SK-N-SH treated with all-trans-retinoic acid at 6 μM for 48 hours (cell line): ENCODE measurements around the gene NAIF1.

Experiments used
- ARNTL ChIP-seq: fragments of 450-650 bp; formaldehyde crosslinking; IDR thresholded peaks from 2 replicates; pipeline ENCODE4 v1.5.0; 2020; ENCODE audit warnings: low read depth, mild to moderate bottlenecking, moderate library complexity, borderline replicate concordance
- BACH2 ChIP-seq: fragments of 250-450 bp; sonication (Bioruptor Pico); IDR thresholded peaks from 2 replicates; pipeline ENCODE4 v1.9.0; 2021; ENCODE audit warnings: mild to moderate bottlenecking, borderline replicate concordance
- SNAI2 ChIP-seq: fragments of 250-450 bp; sonication (Bioruptor Pico); IDR thresholded peaks from 2 replicates; pipeline ENCODE4 v1.5.0; 2020; ENCODE audit warnings: mild to moderate bottlenecking, moderate library complexity
- TCF4 ChIP-seq: fragments of 250-450 bp; sonication (Bioruptor Pico); IDR thresholded peaks from 2 replicates; pipeline ENCODE4 v1.8.0; 2021; ENCODE audit warnings: mild to moderate bottlenecking, moderate library complexity, borderline replicate concordance
- ZFP30 ChIP-seq: fragments of 450-650 bp; formaldehyde crosslinking; IDR thresholded peaks from 2 replicates; pipeline ENCODE4 v1.5.0; 2022; ENCODE audit warnings: mild to moderate bottlenecking, moderate library complexity
- ZNF70 ChIP-seq: fragments of 450-650 bp; formaldehyde crosslinking; IDR thresholded peaks from 2 replicates; pipeline ENCODE4 v1.5.0; 2020; ENCODE audit warnings: mild to moderate bottlenecking, moderate library complexity
- TF ChIP-seq, protein P1 (sequence below): fragments of 250-450 bp; sonication (Bioruptor Pico); IDR thresholded peaks from 2 replicates; pipeline ENCODE4 v1.8.0; 2020; ENCODE audit warnings: mild to moderate bottlenecking, moderate library complexity, borderline replicate concordance
- TF ChIP-seq, protein P2 (sequence below): fragments of 250-450 bp; sonication (Bioruptor Pico); IDR thresholded peaks from 2 replicates; pipeline ENCODE4 v1.5.1; 2020; ENCODE audit warnings: low read depth, mild to moderate bottlenecking, moderate library complexity
- TF ChIP-seq, protein P3 (sequence below): fragments of 250-450 bp; sonication (Bioruptor Pico); IDR thresholded peaks from 2 replicates; pipeline ENCODE4 v1.5.1; 2021; ENCODE audit warnings: mild to moderate bottlenecking, moderate library complexity

DNA sequence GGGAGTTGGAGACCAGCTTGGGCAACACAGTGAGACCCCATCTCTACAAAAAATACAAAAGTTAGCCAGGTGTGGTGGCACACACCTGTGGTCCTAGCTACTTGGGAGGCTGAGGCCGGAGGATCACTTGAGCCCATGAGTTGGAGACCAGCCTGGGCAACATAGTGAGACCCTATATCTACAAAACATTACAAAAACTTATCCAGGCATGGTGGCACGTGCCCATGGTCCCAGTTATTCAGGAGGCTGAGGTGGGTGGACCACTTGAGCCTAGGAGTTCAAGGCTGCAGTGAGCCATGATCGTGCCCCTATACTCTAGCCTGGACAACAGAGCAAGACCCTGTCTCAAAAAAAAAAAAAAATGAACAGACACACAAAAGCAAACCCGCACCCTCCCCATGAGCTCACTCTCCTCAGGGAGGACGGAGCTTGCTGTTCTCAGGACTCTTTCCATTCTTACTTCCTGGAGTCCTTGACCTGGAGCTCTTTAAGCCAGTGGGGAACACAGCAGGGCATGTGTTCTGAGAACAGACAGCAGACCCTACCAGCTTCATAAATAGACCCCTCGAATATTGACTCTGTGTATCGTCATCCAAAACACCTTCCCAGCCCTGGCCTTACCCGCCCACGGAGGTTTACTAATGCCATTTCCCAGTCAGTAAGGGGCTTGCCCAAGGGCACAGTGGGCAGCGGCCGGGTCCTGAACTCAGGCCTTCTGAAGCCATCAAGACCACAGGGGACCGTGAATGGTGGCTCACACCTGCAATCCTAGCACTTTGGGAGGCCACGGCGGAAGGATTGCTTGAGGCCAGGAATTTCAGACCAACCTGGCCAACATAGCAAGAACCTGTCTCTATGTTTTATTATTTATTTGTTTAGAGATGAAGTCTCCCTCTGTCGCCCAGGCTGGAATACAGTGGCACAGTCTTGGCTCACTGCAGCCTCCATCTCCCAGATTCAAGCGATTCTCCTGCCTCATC lies 49.3 kb upstream of the NAIF1 start:
- TF ChIP-seq BACH2: no peak
- no peak for TF ChIP-seq ZFP30 (CRISPR knock-in tag)
- TF ChIP-seq ARNTL (CRISPR knock-in tag): no peak
- TF ChIP-seq, protein P1, sequence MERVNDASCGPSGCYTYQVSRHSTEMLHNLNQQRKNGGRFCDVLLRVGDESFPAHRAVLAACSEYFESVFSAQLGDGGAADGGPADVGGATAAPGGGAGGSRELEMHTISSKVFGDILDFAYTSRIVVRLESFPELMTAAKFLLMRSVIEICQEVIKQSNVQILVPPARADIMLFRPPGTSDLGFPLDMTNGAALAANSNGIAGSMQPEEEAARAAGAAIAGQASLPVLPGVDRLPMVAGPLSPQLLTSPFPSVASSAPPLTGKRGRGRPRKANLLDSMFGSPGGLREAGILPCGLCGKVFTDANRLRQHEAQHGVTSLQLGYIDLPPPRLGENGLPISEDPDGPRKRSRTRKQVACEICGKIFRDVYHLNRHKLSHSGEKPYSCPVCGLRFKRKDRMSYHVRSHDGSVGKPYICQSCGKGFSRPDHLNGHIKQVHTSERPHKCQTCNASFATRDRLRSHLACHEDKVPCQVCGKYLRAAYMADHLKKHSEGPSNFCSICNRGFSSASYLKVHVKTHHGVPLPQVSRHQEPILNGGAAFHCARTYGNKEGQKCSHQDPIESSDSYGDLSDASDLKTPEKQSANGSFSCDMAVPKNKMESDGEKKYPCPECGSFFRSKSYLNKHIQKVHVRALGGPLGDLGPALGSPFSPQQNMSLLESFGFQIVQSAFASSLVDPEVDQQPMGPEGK (CRISPR knock-in tag): no peak
- TF ChIP-seq, protein P2, sequence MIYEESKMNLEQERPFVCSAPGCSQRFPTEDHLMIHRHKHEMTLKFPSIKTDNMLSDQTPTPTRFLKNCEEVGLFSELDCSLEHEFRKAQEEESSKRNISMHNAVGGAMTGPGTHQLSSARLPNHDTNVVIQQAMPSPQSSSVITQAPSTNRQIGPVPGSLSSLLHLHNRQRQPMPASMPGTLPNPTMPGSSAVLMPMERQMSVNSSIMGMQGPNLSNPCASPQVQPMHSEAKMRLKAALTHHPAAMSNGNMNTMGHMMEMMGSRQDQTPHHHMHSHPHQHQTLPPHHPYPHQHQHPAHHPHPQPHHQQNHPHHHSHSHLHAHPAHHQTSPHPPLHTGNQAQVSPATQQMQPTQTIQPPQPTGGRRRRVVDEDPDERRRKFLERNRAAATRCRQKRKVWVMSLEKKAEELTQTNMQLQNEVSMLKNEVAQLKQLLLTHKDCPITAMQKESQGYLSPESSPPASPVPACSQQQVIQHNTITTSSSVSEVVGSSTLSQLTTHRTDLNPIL: no peak
- TF ChIP-seq SNAI2 (CRISPR knock-in tag): no peak
- TF ChIP-seq, protein P3, sequence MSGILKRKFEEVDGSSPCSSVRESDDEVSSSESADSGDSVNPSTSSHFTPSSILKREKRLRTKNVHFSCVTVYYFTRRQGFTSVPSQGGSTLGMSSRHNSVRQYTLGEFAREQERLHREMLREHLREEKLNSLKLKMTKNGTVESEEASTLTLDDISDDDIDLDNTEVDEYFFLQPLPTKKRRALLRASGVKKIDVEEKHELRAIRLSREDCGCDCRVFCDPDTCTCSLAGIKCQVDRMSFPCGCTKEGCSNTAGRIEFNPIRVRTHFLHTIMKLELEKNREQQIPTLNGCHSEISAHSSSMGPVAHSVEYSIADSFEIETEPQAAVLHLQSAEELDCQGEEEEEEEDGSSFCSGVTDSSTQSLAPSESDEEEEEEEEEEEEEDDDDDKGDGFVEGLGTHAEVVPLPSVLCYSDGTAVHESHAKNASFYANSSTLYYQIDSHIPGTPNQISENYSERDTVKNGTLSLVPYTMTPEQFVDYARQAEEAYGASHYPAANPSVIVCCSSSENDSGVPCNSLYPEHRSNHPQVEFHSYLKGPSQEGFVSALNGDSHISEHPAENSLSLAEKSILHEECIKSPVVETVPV (CRISPR knock-in tag): no peak
- no peak for TF ChIP-seq ZNF70 (CRISPR knock-in tag)
- TF ChIP-seq TCF4 (CRISPR knock-in tag): no peak
